ENCODE results near the gene MPHOSPH10. TPM values are rescaled to one million over a fixed set of nuclear protein-coding genes. Genes with fewer than 3 reads are reported as not detected.
A peak's percentile ranks its signal among the peaks of the same experiment; 100 is the strongest.
"Not testable (repeated sequence)": the region's sequence is repeated elsewhere in the genome, so short reads cannot be mapped to it uniquely, and the experiment has no call there.

MPHOSPH10 gene
- total RNA-seq, 1 donor from 2014 or later, result 12.1 TPM

DNA sequence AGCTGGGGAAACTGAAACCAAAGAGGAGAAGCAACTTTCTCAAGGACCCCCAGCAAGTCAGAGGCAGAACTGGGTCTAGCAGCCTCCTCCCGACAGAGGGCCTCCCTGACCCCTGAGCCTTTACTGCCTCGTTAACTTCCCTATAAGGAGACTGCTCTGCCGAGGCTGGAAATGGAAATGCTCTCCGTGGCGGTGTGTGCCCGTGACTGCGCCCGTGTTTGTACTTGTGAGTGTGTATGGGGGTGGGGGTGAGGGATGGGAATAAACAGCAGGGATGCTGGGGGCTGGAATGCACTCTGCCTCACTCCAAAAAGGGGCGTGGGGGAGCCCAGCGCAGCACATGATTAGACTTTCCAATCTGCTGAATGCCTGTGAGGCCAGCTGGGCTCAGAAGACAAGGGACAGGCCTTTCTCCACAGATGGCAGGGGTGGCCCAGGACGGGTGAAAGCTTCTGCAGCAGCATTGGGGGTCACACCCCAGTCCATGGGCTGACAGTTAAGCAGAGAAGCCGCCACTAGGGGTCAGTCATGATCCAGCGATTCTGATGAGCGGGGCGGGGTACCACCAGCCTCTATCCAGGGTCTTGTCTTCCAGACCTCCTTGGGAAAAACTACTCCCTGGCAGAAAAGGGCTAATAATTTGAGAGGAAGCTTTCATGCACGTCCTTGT, 26.8 kb downstream of the MPHOSPH10 start:
- H3K36me3 ChIP-seq (ENCODE audit: control insufficient read depth, insufficient read depth, low read length), result no peaks in the 10 kb centered on the region
- no peak for FAIRE-seq
- TF ChIP-seq, protein P1, sequence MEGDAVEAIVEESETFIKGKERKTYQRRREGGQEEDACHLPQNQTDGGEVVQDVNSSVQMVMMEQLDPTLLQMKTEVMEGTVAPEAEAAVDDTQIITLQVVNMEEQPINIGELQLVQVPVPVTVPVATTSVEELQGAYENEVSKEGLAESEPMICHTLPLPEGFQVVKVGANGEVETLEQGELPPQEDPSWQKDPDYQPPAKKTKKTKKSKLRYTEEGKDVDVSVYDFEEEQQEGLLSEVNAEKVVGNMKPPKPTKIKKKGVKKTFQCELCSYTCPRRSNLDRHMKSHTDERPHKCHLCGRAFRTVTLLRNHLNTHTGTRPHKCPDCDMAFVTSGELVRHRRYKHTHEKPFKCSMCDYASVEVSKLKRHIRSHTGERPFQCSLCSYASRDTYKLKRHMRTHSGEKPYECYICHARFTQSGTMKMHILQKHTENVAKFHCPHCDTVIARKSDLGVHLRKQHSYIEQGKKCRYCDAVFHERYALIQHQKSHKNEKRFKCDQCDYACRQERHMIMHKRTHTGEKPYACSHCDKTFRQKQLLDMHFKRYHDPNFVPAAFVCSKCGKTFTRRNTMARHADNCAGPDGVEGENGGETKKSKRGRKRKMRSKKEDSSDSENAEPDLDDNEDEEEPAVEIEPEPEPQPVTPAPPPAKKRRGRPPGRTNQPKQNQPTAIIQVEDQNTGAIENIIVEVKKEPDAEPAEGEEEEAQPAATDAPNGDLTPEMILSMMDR (IDR thresholded peaks at IDR 0.05; ENCODE audit: insufficient read depth, low read length, severe bottlenecking), result peak; percentile 79
- H3K4me3 ChIP-seq (ENCODE audit: low read depth, low read length), result no peak overlapping the region
- DNase-seq (ENCODE audit: low read depth), result peak; percentile 25
- peaks cover 2% of the 10 kb centered on the region for H3K27me3 ChIP-seq (ENCODE audit: control insufficient read depth, insufficient read depth, low read length)

DNA sequence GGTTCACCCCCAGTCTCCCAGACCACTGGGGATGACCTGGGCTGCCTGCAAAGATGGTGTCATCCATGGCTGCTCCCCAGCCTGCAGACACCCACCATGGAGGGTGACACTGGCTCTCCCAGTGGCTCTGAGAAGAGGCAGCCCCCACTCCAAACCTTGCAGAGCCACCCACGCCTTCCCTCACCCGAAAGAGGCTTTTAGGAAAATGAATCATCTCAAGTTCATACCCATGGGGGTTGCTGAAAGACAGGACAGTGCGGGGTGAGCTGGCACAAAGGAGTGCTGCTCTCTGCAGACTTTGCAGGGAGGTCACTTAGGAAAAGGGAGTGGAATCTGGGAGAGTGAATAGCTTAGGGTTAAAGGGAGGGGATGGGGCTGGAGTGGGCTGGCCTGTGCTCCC, 36.4 kb downstream of the MPHOSPH10 start:
- TF ChIP-seq, protein P1 (IDR thresholded peaks at IDR 0.05; ENCODE audit: insufficient read depth, low read length, severe bottlenecking), result no peak
- Histone ChIP-seq H3K36me3 (ENCODE audit: control insufficient read depth, insufficient read depth, low read length) (no peaks in the 10 kb centered on the region), H3K4me3 (ENCODE audit: low read depth, low read length) (no peak overlapping the region), H3K27me3 (ENCODE audit: control insufficient read depth, insufficient read depth, low read length) (no peaks in the 10 kb centered on the region)
- peak; percentile 39 for DNase-seq (ENCODE audit: low read depth)
- no peak for FAIRE-seq

DNA sequence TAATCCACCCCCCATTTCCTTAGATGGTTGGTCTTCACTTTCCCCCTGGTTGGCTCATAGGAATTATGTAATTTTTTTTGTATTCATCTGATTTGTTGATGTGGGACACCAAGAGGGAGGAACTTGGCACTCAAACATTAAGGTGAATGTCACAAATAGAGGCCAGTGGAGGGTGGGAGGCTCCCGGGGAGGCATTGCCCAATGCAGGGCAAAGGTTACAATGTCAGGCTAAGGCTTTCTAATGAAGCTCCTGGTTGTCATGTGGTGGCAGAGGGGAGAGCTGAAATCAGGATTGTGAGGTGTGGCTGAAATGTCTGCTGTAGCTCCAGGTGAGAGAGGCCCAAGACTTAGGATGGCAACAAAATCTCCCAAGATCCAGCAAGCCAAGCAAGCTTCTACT, 42.7 kb downstream of the MPHOSPH10 start:
- H3K27me3 ChIP-seq (ENCODE audit: control insufficient read depth, insufficient read depth, low read length), result peaks cover 2% of the 10 kb centered on the region
- FAIRE-seq (no peak), DNase-seq (ENCODE audit: low read depth) (no peak)
- TF ChIP-seq, protein P1 (IDR thresholded peaks at IDR 0.05; ENCODE audit: insufficient read depth, low read length, severe bottlenecking), result no peak
- H3K36me3 ChIP-seq (ENCODE audit: control insufficient read depth, insufficient read depth, low read length), result no peaks in the 10 kb centered on the region
- H3K4me3 ChIP-seq (ENCODE audit: low read depth, low read length), result no peak overlapping the region

DNA sequence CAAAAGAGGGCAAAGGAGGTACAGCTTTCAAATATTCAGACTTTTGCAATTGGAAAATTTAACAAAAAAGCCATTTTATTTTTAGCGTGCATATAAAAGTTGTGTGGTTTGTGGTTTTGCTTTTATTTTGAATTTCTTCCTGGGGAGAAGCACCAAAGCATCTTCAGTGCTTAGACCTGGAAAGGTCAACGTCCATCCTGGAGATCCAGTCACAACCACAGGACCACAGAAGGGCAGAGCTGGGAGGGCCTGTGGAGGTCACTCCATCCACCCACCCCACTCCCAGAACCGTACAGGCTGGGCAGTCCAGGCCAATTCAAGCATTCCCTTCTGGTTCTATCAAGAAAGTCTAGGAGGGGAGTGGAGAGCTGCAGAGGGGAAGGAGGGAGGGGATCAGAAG, 43.8 kb downstream of the MPHOSPH10 start:
- H3K4me3 ChIP-seq (ENCODE audit: low read depth, low read length), result no peak overlapping the region
- DNase-seq (ENCODE audit: low read depth) (no peak), FAIRE-seq (no peak)
- no peaks in the 10 kb centered on the region for H3K36me3 ChIP-seq (ENCODE audit: control insufficient read depth, insufficient read depth, low read length)
- TF ChIP-seq, protein P1 (IDR thresholded peaks at IDR 0.05; ENCODE audit: insufficient read depth, low read length, severe bottlenecking), result no peak
- H3K27me3 ChIP-seq (ENCODE audit: control insufficient read depth, insufficient read depth, low read length), result peaks cover 2% of the 10 kb centered on the region

DNA sequence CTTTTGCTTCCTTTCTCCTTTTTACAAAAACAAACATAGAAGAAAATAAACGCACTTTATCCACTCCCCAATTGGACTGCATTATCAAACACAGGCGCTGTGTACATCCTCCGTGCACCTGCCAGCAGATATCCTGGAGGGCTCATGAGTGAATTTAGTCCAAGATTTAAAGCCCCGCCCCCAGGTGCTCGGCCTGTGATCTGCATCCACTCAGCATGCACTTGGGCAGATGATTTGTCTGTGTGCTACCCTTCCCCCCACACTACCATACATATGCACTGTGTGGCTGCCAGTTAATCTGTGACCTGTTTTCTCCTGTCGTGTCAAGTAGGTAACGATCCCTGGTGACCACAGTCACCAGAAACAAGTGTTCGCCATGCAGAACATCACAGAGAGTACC, 48.4 kb downstream of the MPHOSPH10 start:
- not testable (repeated sequence) for H3K36me3 ChIP-seq (ENCODE audit: control insufficient read depth, insufficient read depth, low read length); H3K27me3 ChIP-seq (ENCODE audit: control insufficient read depth, insufficient read depth, low read length); H3K4me3 ChIP-seq (ENCODE audit: low read depth, low read length); FAIRE-seq; DNase-seq (ENCODE audit: low read depth)

DNA sequence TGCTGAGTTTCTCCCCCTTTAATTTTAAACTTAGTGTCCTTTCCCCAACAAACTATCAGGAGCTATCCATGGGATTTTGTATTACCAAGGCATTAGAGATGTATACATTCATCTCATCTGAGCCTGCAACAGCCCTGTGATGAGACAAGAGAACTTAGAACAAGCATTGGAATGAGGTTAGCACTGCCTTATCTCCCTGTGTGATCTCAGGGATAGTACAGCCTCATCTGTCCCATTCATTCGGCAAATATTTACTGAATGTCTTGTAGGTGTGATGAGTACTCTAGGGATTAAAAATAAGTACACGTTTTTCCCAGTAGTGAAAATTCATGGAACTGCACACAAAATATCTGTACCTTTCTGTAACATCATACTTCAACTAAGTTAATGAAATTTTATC, 50.9 kb downstream of the MPHOSPH10 start:
- no peak for DNase-seq (ENCODE audit: low read depth)
- H3K4me3 ChIP-seq (ENCODE audit: low read depth, low read length), result no peak overlapping the region
- no peaks in the 10 kb centered on the region for H3K36me3 ChIP-seq (ENCODE audit: control insufficient read depth, insufficient read depth, low read length)
- H3K27me3 ChIP-seq (ENCODE audit: control insufficient read depth, insufficient read depth, low read length), result no peaks in the 10 kb centered on the region
- TF ChIP-seq, protein P1 (IDR thresholded peaks at IDR 0.05; ENCODE audit: insufficient read depth, low read length, severe bottlenecking), result no peak
- FAIRE-seq, result no peak

DNA sequence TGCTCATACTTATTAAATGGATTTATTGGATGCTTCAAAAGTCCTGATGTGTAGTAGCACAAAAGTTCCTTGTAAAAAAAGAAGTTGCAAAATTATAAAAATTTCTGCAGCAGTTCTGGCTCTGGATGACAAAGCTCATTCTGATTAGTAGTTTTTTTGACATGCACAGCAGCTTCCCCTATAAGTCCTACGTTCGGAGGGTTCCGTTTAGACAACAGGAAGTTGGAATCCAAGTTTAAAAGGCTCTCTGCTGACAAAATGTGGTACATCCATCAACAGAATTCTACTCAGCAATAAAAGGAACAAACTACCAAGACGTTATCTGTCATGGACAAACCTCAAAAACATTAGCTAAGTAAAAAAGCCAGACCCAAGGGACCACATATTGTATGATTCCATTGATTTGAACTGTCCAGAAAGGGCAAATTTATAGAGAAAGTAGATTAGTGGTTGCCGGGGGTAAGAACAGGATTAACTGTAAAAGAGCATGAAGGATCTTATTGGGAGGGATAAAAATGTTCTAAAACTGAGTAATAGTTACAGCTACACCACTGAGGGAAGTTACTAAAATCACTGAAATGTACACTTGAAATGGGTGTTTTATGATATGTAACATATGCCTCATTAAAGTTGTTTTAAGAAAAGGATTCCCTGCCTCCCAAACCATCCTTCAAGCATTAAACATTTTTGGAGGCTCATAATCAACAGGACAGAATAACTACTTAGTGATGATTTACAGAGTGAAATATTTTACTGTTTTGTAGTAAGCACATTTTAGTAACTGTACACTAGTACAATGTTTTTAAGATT, 53.1 kb downstream of the MPHOSPH10 start:
- not testable (repeated sequence) for H3K27me3 ChIP-seq (ENCODE audit: control insufficient read depth, insufficient read depth, low read length); H3K36me3 ChIP-seq (ENCODE audit: control insufficient read depth, insufficient read depth, low read length); FAIRE-seq; H3K4me3 ChIP-seq (ENCODE audit: low read depth, low read length); DNase-seq (ENCODE audit: low read depth)
